GM19035 (cell line): ENCODE data around the gene TTLL8.
A peak's percentile ranks its signal among the peaks of the same experiment; 100 is the strongest.

ENCODE experiments used
- ATAC-seq: cut with Tn5 transposase; IDR thresholded peaks from one replicate; pipeline ENCODE4 v1.9.1; 2021; ENCODE audit not compliant: unreplicated experiment

Gene TTLL8

GRCh38 chr22:49970528-49971231, 87.4 kb downstream of the TTLL8 start:
- ATAC-seq, result peak; percentile 70

- ATAC-seq, result no peak
Observed at GRCh38 chr22:49969751-49970527, 88.2 kb downstream of the TTLL8 start.

GRCh38 chr22:49968831-49969661, 89.1 kb downstream of the TTLL8 start:
- no peak for ATAC-seq
